HepG2 (cell line): Measurements from ENCODE around the gene KNL1. TPM values are rescaled to one million over a fixed set of nuclear protein-coding genes. Genes with fewer than 3 reads are reported as not detected.
A peak's percentile ranks its signal among the peaks of the same experiment; 100 is the strongest.

ENCODE experiments used
- AGO1 ChIP-seq: fragments of 200-400 bp; formaldehyde crosslinking; IDR thresholded peaks from 2 replicates; pipeline ENCODE4 v1.6.1; 2017; ENCODE audit warnings: mild to moderate bottlenecking, low read depth, low read length, moderate library complexity; ENCODE audit not compliant: poor library complexity, severe bottlenecking
- ATF7 ChIP-seq, 2 experiments: fragments of 450-650 bp in 1 of 2; sonication (generic) in 1 of 2; formaldehyde crosslinking in 1 of 2; IDR thresholded peaks; 2 replicates each; pipeline versions ENCODE4 v1.4.0 to v1.6.1; 2016 to 2020; ENCODE audit warnings: antibody characterized with exemption in 1 of 2, mild to moderate bottlenecking in 1 of 2, missing genetic modification reagents in 1 of 2
- CCAR2 ChIP-seq: fragments of 200-400 bp; formaldehyde crosslinking; optimal IDR thresholded peaks from 2 replicates; pipeline ENCODE3; 2018; ENCODE audit warnings: low read depth, mild to moderate bottlenecking, low read length, moderate library complexity
- E2F2 ChIP-seq: sonication (generic); formaldehyde crosslinking; IDR thresholded peaks from 2 replicates; pipeline ENCODE4 v1.4.0; 2020; ENCODE audit warnings: missing genetic modification reagents, borderline replicate concordance
- HDAC6 ChIP-seq: fragments of 200-600 bp; sonication (generic); IDR thresholded peaks from 2 replicates; pipeline ENCODE4 v1.7.0; 2017; ENCODE audit warnings: mild to moderate bottlenecking, antibody characterized with exemption, low read length, low read depth
- KDM1A ChIP-seq: IDR thresholded peaks from 2 replicates; pipeline ENCODE4 v1.6.1; 2016; ENCODE audit warnings: missing compliant biosample characterization
- SOX5 ChIP-seq: IDR thresholded peaks from 2 replicates; pipeline ENCODE4 v1.6.1; 2016; ENCODE audit warnings: borderline replicate concordance
- SRSF9 ChIP-seq: fragments of 200-400 bp; formaldehyde crosslinking; IDR thresholded peaks from 2 replicates; pipeline ENCODE4 v1.6.1; 2018; ENCODE audit warnings: borderline replicate concordance, mild to moderate bottlenecking, low read depth, low read length; ENCODE audit not compliant: insufficient read depth, poor library complexity, severe bottlenecking
- THAP7 ChIP-seq: sonication (generic); formaldehyde crosslinking; IDR thresholded peaks from 2 replicates; pipeline ENCODE4 v1.8.1; 2023; ENCODE audit warnings: mild to moderate bottlenecking, missing genetic modification reagents
- U2AF1 ChIP-seq: fragments of 200-400 bp; formaldehyde crosslinking; optimal IDR thresholded peaks from 2 replicates; pipeline ENCODE3; 2017; ENCODE audit warnings: mild to moderate bottlenecking, low read depth, low read length
- ZC3H4 ChIP-seq: sonication (generic); formaldehyde crosslinking; IDR thresholded peaks from 2 replicates; pipeline ENCODE4 v1.4.0; 2020; ENCODE audit warnings: missing genetic modification reagents, borderline replicate concordance
- ZFX ChIP-seq: sonication (generic); formaldehyde crosslinking; IDR thresholded peaks from 2 replicates; pipeline ENCODE4 v1.4.0; 2020; ENCODE audit warnings: mild to moderate bottlenecking, low read depth, missing genetic modification reagents, moderate library complexity
- ZNF10 ChIP-seq: sonication (generic); formaldehyde crosslinking; IDR thresholded peaks from 2 replicates; pipeline ENCODE4 v1.4.0; 2020; ENCODE audit warnings: mild to moderate bottlenecking, low read depth, missing genetic modification reagents, borderline replicate concordance
- ZNF230 ChIP-seq: sonication (generic); formaldehyde crosslinking; IDR thresholded peaks from 2 replicates; pipeline ENCODE4 v1.4.0; 2020; ENCODE audit warnings: mild to moderate bottlenecking, missing genetic modification reagents
- ZNF282 ChIP-seq: fragments of 450-650 bp; IDR thresholded peaks from 2 replicates; pipeline ENCODE4 v1.6.1; 2018; ENCODE audit not compliant: partially characterized antibody
- ZNF317 ChIP-seq: sonication (generic); formaldehyde crosslinking; IDR thresholded peaks from 2 replicates; pipeline ENCODE4 v1.5.0; 2020; ENCODE audit warnings: mild to moderate bottlenecking, missing genetic modification reagents
- ZNF350 ChIP-seq: sonication (generic); formaldehyde crosslinking; IDR thresholded peaks from 2 replicates; pipeline ENCODE4 v1.4.0; 2020; ENCODE audit warnings: mild to moderate bottlenecking, low read depth, missing genetic modification reagents, borderline replicate concordance
- ZNF460 ChIP-seq: sonication (generic); formaldehyde crosslinking; IDR thresholded peaks from 2 replicates; pipeline ENCODE4 v1.5.1; 2020; ENCODE audit warnings: missing genetic modification reagents, mild to moderate bottlenecking, borderline replicate concordance
- ZNF556 ChIP-seq: sonication (generic); formaldehyde crosslinking; IDR thresholded peaks from 2 replicates; pipeline ENCODE4 v1.4.0; 2020; ENCODE audit warnings: mild to moderate bottlenecking, missing genetic modification reagents, borderline replicate concordance
- ZNF580 ChIP-seq: IDR thresholded peaks from 2 replicates; pipeline ENCODE4 v1.6.1; 2016; ENCODE audit warnings: low read depth, borderline replicate concordance
- ZNF652 ChIP-seq: IDR thresholded peaks from 2 replicates; pipeline ENCODE4 v1.6.1; 2016; ENCODE audit warnings: low read depth, borderline replicate concordance
- ZNF788 ChIP-seq: sonication (generic); formaldehyde crosslinking; IDR thresholded peaks from 2 replicates; pipeline ENCODE4 v1.5.0; 2020; ENCODE audit warnings: mild to moderate bottlenecking, missing genetic modification reagents, borderline replicate concordance
- polyA plus RNA-seq, 8 experiments: library from polyadenylated mRNA; depleted of rRNA in 3 of 8; stranded (reverse) in 7 of 8; unstranded in 1 of 8; fragments of >200 nt; fragmentation: Illumina TruSeq in 4 of 8; extraction: Trizol in 4 of 8; gene quantifications; 2 replicates each; pipeline versions ENCODE4 v1.2.1 to v1.2.3, GENCODE V29; 2011 to 2016; ENCODE audit warnings: low read depth in 4 of 8, missing spikeins in 1 of 8, mixed read lengths in 1 of 8; ENCODE audit not compliant: insufficient read depth in 1 of 8
- total RNA-seq, 5 experiments: library from RNA; depleted of rRNA; stranded (reverse); fragments of >200 nt; fragmentation: Illumina TruSeq; extraction: Trizol; gene quantifications; 2 replicates each; pipeline ENCODE4 v1.2.3, GENCODE V29; 2016; ENCODE audit warnings: low read depth in 1 of 5
- TF ChIP-seq, protein P1 (sequence below): sonication (generic); formaldehyde crosslinking; IDR thresholded peaks from 2 replicates; pipeline ENCODE4 v1.5.0; 2020; ENCODE audit warnings: mild to moderate bottlenecking, missing genetic modification reagents, moderate library complexity
- TF ChIP-seq, protein P2 (sequence below): sonication (generic); IDR thresholded peaks from 2 replicates; pipeline ENCODE4 v1.6.1; 2016; ENCODE audit warnings: low read depth, borderline replicate concordance

Gene KNL1
- total and polyA plus RNA-seq, 2 of the 13 experiments (the other 11 are each of a cell fraction or from before 2014, with no cell fraction given): 8.0 to 21.4 TPM

DNA sequence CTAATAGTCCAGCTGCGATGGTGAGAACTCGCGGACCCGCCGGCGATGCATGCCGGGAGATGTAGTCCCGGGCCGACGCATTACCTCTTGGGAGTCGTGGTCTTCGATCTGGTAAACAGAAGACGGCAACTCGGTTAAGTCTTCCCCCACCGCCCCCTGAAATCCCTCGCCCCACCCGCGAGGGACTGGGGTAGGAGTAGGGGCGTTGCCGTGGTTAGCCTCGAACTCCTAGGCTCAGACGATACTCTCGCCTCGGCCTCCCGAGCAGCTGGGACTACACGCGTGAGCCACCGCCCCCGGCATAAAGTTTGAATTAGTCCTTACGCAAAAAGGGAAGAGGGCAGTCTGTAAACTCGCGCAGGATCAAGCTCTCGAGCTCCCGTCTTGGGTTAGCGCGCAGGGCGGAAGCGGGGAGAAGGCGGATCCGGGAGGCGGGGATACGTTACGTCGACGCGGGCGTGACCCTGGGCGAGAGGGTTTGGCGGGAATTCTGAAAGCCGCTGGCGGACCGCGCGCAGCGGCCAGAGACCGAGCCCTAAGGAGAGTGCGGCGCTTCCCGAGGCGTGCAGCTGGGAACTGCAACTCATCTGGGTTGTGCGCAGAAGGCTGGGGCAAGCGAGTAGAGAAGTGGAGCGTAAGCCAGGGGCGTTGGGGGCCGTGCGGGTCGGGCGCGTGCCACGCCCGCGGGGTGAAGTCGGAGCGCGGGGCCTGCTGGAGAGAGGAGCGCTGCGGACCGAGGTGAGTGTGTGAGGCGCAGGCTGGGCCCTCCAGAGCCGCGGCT is 100.8 kb downstream of the KNL1 start, which contains the start of gene RAD51 (continued):
- no peak for TF ChIP-seq SRSF9
- no peak for TF ChIP-seq ZNF10
- peak; percentile 58; the same call in 1 of the 2 replicates for TF ChIP-seq ZNF556 (CRISPR knock-in tag)
- TF ChIP-seq, protein P1, sequence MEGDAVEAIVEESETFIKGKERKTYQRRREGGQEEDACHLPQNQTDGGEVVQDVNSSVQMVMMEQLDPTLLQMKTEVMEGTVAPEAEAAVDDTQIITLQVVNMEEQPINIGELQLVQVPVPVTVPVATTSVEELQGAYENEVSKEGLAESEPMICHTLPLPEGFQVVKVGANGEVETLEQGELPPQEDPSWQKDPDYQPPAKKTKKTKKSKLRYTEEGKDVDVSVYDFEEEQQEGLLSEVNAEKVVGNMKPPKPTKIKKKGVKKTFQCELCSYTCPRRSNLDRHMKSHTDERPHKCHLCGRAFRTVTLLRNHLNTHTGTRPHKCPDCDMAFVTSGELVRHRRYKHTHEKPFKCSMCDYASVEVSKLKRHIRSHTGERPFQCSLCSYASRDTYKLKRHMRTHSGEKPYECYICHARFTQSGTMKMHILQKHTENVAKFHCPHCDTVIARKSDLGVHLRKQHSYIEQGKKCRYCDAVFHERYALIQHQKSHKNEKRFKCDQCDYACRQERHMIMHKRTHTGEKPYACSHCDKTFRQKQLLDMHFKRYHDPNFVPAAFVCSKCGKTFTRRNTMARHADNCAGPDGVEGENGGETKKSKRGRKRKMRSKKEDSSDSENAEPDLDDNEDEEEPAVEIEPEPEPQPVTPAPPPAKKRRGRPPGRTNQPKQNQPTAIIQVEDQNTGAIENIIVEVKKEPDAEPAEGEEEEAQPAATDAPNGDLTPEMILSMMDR (CRISPR knock-in tag): peak; percentile 6; the same call in 1 of the 2 replicates
- TF ChIP-seq THAP7 (CRISPR knock-in tag): no peak
- peak; percentile 72; the same call in 1 of the 2 replicates for TF ChIP-seq ZNF230 (CRISPR knock-in tag)
- TF ChIP-seq ZNF350: peak; percentile 66; the same call in 1 of the 2 replicates
- peak; percentile 74; the same call in 1 of the 2 replicates for TF ChIP-seq ZNF580
- no peak for TF ChIP-seq U2AF1
- TF ChIP-seq ZNF460 (CRISPR knock-in tag): no peak
- no peak for TF ChIP-seq HDAC6
- peak; percentile 71; the same call in 1 of the 2 replicates for TF ChIP-seq ZNF788 (CRISPR knock-in tag)
- TF ChIP-seq ZNF317 (CRISPR knock-in tag): peak; percentile 56; the same call in 1 of the 2 replicates
- no peak for TF ChIP-seq KDM1A (CRISPR knock-in tag)
- no peak; the same call in 1 of the 2 replicates for TF ChIP-seq SOX5 (CRISPR knock-in tag)
- TF ChIP-seq ZNF652 (CRISPR knock-in tag): no peak
- TF ChIP-seq E2F2 (CRISPR knock-in tag): peak; percentile 92; the same call in 1 of the 2 replicates
- TF ChIP-seq, protein P2, sequence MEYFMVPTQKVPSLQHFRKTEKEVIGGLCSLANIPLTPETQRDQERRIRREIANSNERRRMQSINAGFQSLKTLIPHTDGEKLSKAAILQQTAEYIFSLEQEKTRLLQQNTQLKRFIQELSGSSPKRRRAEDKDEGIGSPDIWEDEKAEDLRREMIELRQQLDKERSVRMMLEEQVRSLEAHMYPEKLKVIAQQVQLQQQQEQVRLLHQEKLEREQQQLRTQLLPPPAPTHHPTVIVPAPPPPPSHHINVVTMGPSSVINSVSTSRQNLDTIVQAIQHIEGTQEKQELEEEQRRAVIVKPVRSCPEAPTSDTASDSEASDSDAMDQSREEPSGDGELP: no peak; the same call in none of the 2 replicates
- no peak for TF ChIP-seq ZC3H4 (CRISPR knock-in tag)
- no peak for TF ChIP-seq ZNF282
- TF ChIP-seq ZFX (CRISPR knock-in tag): peak; percentile 70
- TF ChIP-seq ATF7 (IDR thresholded peaks at IDR 0.05): no peak
- no peak for TF ChIP-seq ATF7 (CRISPR knock-in tag; IDR thresholded peaks at IDR 0.05)
- peak; percentile 34 for TF ChIP-seq AGO1
- no peak for TF ChIP-seq CCAR2
